Activated T-cell treated with anti-CD3 and anti-CD28 coated beads for 48 hours (primary cell): ENCODE measurements around the gene PDSS2.
A peak's percentile ranks its signal among the peaks of the same experiment; 100 is the strongest.
"Not testable (repeated sequence)": the region's sequence is repeated elsewhere in the genome, so short reads cannot be mapped to it uniquely, and the experiment has no call there.

Experiments
- DNase-seq: peaks from one replicate; pipeline ENCODE4 v3.0.0-alpha.2; 2020; ENCODE audit warnings: low read depth

PDSS2 gene, protein sequence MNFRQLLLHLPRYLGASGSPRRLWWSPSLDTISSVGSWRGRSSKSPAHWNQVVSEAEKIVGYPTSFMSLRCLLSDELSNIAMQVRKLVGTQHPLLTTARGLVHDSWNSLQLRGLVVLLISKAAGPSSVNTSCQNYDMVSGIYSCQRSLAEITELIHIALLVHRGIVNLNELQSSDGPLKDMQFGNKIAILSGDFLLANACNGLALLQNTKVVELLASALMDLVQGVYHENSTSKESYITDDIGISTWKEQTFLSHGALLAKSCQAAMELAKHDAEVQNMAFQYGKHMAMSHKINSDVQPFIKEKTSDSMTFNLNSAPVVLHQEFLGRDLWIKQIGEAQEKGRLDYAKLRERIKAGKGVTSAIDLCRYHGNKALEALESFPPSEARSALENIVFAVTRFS

DNA sequence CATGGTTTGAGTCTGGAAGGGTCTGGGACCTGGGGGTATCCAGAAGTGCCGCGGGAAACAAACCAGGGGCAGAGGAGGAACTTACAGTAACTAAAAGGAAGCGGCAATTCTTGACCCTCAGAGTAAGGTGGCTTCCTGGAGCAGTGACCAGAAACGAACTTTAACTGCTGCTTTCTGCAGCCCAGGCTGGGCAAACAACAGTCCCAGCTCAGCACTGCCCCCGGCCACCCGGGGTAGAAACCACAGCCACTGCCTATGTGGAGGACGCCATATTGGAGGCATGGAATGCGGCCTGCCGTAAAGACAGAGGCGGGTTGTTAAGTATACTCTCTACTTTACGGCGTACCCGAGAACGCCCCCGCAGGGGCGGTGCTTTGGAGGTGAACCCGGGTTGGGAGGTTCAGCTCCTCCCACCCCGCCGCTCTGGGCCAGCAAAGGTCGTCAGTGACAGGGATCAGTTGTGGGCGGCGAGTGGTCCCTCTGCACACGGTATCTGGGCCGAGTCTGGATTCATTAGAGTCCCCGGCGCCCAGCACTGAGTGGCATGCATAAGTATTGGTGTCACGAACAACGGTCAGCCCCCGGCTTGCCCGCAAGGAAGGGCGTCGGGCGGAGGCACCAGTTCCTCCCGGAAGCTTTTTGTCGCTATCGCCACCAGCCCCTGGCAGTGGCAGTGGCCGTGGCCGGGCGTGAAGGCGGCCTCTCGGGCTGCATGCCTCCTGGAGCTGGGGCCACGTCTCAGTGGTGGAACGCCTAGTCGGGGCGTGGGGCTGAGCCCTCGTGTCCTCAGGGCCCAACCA is at the start of gene PDSS2:
Gene PDSS2 (minus strand): TSS at position 282 of the 800 bp plus-strand sequence. CDS start 279 bp downstream, at position 3.
- DNase-seq = peak; percentile 97

DNA sequence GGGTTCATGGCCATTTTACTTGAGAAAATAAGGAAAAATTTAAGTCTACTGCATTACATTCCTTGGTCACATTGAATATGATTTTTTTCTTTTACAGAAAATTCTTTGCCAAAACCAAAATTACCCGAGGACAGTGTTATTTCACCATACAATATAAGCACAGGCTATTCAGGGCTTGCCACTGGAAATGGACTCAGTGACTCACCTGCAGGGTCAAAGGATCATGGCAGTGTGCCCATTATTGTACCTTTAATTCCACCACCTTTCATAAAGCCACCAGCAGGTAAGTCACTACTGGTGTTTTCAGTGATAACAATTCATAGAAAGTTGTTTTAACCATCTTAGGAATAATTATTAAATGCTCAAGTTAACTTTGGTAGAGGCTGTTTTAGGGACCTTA is 46.8 kb upstream of the PDSS2 start:
- DNase-seq = no peak

DNA sequence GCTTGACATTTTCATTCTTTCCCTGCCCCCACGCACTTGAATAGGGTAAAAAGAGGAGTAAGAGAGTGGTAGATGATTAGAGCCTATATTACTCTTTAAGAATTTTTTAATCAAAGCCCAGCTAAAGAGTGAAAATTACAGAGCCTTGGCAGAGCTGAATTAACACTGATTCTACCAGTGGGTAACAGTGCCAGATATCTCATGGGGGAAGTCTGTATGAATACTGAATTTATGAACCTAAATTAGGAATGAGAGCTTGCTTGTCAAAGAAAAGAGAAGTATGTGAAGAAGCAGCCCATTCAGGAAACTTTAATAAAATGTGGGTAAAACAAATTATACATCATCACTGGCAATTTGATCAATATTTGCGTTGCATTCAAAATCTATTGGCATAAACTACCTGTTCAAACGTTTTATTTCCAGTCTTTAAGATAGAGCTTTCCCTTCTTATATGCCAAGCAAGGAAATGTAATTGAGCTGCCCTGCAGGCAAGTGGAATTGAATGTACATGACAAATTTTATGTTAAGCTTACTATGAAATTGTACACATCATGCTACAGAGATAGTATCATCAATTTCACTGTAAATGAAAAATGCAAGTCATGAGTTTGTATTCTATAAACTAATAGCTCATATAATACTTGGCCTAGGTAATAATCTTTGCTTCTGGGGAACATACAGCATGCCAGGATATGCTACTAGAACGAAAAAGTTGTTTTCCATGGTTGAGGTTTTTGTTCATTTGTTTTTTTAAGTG is 45.1 kb upstream of the PDSS2 start:
- no peak for DNase-seq

DNA sequence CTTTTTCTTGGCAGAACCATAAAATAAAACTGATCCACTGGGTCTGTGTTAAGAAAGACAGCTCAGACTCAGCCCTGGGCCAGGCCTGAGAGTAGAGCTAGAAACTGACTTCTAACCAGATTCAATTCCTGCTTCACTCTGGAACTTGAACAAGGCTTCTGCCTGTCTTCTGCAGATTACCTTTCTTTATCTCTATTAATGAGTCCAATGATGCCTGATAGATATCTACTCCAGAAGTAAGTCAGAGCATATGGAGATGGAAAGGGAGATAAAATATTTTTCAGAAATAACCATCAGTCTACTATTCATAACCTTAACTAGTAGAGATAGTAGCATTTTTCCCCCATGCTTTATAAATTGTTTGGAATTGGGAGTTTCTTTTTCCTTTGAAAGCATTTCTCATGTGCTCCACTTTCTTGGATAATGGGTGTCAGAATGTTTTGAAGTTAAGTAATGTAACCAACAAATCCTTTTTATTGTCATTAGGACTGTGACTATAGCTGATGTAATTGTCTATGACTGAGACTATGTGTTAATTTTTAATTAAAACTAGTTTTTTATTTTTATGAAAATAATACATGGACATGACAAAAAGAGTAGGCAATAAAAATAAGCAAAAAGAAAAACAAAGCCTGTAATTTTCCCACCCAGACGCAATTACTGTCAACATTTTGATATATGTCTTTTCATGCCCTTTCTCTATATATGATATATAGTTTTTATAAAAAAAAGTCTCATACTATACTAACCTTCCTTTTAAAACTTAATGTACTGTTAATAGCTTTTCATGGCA is 37.7 kb upstream of the PDSS2 start:
- DNase-seq = no peak

DNA sequence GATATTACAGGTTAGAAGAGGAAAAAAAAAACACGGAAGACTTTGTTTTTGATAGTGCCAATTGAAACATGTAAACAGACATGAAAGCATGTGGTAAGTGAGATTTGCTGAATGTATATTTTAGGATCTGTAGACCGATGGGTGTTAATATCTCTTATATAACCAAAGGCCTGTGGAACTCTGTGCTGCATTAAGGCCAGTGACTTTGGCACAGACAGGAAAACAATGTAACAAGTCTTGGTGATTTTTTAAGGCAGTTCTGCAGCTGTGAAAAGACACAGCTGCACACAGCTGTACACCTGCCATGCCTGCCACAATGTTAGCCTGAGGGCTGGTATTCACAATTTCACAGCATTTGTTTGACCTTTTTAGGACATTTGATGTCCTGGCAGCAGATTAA is 36.6 kb upstream of the PDSS2 start:
- no peak for DNase-seq

DNA sequence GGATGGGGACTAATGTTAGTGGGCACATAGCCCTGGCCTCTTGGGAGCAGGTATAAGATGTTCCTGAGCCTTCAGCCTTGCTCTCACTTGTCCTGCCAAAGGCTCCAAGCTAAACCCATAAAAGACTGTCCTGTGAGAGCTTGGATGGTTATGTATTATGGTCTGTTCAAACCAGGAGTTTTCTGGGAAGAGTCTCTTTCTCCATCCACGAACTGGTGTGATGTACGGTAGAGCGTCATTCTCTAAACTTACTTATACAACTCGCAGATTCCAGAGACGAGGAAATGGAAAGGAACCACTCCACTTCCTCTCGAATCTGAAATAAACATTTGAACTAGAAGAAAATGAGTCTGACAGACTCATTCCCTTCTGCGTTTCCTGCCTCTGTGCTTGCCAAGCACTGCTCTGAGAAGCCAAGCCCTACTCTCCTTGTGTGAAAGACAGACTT is 35.9 kb upstream of the PDSS2 start:
- no peak for DNase-seq

DNA sequence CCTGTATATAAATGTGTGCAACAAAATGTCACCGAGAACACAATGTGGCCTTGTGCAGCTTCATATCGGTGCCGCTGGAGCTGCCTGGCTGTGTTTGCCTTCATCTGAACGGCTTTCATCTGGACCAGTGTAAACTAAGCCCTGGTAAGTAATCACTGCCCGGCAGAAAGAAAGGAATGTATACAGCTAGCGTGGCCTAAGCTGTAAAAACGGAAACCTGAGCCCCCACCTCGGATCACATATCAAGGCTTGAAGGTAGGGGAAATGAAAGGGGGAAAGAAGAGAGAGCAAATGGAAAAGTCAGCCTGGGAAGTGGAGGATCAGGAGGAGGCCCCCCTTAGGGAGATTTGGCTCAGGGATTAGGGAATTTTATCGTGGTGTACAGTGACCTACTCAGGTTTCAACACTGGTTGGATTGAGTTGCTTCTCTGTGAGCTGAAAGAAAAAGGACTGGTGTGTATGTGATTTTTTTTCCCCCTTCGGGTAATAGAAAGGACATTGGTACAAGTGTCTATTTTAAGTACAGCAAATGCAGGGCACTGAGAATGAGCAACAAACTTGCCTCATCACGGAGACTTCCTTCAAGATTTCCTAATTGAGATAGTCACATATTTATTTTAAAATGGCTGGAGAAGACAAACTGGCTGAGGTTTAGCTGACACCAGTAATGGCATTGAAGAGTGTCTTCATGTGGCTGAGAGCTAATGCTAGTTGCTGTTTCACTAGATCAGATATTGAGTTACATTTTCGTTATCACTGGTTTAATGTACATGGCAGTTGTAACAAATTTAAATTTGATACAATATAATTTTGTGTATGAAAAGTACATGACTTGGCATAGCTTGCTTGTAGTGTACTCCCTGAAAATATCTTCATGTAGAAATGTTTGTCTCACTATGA is 34.0 kb upstream of the PDSS2 start:
- DNase-seq = no peak

DNA sequence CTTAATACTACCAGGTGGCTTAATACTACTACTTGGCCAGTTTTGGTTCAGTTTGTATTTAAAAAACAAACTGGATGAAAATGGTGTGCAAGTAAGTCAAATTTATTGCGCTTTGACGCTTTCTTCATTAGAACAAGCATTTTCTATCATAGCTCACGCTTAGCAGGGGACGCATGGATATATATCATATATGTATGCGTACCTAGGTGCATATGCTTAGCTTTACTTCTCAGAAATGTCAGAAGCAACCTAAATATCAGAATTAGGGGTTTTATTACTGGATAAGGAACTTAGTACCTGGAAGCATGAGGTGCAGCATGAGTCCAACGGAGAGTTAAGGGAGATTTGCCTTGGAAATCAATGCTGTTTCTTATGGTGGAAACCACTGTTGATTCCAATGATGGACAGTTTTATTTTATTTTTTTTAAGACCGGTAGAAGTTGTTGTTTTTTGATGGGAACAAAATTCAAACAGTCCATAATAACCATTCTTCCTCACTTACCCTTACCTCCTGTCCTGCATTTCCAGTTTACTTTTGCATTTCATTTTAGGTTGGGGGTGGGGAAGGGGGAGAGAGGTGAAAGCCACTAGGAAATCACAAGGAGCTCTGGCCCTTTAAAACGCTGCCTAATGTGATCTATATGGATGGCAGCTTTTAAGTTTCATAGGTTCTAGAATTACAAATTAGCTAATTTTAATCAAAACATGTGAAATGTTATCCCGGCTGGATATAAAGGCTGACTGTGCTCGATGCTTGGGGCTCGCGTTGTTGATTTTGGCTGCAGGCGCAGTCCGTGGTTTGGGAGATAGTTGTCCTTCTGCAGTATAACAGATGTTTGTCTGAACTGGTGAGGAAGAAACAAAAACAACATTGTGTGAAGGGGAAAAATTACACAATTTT is 32.6 kb upstream of the PDSS2 start:
- DNase-seq = no peak

DNA sequence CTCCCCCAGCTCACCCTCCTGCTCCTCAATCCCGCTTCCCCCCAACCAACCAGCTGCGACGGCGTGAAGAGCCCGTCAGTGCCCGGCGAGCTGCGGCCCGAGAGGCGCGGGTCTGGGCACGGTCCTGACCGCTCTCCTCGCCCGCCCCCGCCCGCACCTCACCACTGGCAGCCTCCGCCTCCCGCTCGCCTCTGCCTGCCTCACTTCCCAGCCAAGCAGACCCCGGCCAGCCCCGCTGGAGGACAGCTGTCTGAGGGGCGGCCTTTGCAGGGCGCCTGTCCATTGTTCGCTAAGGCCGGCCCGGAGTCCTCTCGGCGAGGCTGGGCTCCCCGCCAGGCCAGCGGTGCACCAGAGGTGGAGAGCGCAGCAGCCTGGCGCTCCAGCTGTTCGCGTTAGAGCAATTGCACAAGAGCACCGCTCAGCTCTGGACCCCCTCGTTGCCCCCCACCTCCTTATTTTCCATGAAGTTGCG is 31.8 kb upstream of the PDSS2 start:
- DNase-seq = no peak

DNA sequence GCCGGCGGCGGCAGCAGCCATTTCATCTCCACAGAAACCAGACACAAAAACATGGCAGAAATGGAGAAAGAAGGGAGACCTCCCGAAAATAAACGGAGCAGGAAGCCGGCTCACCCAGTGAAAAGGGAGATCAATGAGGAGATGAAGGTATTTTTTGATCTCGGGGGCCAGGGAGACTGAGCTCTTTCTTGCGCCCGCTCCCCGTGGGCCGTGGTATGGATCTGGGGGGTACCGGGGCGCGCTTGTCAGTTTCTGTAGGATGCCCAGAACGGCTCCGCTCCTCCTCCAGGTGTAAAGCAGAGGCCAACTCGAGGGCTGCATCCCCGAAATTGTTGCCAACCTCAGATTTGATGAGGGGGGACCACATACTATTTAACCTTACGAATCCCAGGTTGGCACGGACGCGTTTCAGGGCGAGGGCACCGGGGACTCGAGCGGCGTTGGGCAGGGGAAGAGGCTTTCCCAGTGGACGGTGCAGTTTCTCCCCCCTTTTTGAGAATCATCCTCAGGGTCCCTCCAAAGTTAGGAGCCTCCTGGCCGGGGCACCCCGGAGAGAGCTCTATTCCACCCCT is 31.3 kb upstream of the PDSS2 start:
- DNase-seq = no peak

DNA sequence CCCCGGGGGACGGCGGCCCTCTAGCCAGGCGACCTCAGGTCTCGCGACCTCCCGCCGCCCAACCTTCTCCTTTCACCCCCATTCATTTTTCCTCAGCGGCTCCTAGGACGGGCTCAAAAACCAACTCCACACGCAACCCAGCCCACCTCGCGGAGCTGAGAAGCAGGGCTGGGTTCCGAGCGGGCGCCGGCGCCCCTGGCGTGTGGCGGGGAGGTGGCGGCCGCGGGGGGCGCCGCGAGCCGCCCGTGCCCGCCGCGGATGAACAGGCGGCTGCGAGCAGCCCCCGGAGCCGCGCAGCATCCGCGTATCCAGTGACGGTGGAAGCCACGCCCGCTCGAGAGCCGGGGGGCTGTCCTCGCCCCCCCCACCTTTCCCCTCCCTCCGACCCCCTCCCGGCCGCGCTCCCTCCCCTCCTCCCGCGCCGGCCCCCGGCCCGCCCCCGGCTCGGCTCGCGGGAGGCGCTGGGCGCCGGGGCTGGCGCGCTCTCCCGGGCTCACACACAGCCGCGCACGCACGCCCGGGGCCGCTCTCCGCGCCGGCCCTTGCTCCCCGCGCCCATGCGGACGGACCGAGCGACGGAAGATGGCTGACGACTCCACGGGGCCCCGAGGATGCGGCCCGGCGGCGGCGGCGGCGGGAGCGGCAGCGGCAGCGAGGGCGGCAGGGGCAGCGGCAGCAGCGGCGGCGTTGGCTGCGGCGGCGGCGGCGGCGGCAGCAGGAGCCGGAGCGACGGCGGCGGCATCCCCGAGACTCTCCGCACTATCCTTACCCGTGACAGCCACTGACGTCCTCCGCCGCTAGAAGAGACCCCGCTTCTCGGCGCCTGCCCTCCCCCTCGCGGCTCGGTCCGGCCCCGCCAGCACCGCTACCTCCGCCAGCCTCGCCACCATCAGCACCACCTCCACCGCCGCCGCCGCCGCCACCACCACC is 30.5 kb upstream of the PDSS2 start, which contains the start of gene SOBP:
Gene SOBP (plus strand): TSS at position 482 of the 930 bp plus-strand sequence. CDS start 500 bp downstream, outside the sequence.
- DNase-seq = peak; percentile 33

DNA sequence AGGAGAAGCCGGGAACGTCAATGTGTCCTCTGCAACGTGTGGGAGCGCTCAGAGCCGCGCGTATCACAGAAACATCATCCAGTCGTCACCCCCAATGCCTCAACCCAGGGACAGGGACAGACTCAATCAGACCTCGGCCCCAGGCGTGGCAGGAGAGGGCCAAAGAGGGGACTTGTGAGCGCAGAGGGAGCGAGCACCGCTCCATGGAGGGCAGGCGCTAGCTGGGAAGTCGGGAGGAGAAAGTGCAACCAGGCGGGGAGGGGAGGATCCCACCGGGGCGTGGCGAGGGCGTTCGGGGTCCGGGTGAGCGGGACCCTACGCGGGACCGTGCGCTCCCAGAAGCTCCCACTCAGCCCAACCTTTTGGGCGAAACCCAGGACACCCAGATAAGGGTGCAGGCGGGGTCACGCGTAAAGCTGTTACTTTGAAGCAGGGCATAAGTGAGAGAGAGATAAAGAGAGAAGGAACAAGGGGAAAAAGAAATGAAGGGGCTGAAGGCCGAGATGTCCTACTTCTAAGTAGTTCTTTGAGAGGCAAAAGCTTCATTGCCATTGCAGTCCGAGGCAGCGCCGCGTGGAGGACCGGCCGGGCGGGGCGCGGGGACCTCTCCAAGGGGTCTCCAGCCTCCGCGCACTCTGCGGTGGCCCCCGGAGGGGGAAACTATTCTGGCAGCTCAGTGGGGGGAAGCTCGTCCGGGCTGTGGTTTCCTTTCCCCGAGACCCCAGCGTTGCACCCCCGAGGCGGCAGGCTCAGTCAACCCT is 29.7 kb upstream of the PDSS2 start:
- peak; percentile 8 for DNase-seq

DNA sequence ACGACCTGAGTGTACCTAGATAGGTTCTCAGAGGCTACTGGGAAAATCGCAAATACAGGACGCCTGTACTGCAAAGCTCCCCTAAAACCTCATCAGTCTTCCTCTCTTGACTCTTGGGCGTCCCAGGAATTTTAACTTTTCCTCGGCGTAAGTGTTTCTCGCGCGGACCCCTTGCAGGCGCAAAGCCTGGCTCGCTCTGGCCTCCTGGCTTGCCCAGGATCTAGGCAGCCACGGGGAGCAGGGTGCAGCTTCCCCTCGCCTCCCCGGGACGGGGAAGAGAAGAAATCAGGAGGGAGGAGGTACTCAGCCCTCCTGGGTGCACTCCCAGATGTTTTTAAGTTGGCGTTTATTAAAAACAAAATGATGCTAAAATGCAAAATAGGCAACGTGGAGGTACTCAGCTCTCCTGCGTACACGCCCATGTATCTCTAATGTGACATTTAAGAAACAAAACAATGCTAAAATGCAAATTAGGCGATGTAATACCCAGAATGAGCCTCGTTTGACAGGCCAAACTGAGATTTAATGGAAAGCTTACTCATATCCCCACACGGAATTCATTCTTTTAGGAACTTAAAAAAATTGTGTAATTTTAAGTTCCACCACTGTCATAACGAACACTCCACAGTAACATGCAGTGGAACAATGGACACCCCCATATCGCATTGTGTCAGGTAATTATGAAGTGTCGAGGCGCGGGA is 29.0 kb upstream of the PDSS2 start:
- DNase-seq = no peak

DNA sequence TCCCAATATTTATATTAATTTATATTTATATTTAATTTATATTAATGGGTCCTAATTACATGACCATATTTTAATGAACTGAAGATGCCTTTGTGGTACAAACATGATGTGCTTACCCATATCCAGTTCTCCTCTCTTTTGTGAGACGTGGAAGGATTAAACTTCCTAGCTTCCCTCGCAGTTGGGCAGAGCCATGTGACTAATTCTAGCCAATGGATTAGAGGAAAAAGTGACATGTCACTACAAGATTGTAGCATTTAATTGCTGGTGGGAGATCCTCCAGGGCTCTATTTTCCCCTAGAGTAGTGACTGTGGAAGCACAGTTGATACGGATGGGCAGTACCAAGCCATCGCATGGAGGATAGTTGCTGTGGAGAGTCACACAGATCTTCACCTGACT is 25.8 kb upstream of the PDSS2 start:
- no peak for DNase-seq

DNA sequence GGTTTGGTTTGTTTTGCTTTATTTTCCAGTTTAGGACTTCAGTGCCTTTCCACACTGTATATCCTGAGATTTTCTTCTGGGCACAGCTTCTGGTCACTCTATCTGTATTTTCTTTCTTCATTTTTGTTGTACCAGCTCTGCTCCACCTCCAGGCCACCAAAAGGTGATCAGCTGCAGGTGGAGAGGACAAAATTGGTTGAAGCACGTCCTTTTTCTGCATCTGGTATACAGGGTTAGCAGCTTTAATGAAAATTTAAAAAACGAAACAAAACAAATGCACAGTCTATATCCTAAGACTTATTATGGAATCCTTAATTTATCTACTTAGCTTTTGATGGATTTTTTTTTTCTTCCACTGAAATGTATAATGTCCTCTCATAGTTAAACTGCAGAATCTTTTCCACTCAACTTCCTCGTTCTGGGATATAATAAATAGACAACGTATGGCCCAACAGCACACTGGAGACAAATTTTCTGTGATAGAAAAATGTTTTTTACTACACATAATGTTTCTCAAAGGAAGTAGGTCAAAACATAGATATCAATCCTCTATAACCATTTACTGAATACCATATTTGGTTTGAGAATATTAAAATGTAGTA is 19.8 kb upstream of the PDSS2 start:
- DNase-seq = no peak

DNA sequence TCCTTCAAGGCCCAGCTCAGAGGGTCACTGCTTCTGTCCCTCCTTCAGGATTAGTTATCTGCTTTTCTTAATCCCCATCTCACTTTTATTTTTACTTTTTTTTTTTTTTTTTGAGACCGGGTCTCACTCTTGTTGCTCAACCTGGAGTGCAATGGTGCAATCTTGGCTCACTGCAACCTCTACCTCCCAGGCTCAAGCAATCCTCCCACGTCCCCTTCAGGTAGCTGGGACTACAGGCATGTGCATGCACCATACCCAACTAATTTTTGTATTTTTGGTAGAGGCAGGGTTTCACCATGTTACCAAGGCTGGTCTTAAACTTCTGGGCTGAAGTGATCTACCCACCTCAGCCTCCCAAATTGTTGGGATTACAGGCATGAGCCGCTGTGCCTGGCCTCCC is 16.5 kb upstream of the PDSS2 start:
- DNase-seq = not testable (repeated sequence)
